Renal cortex interstitium (tissue), 15 donors: Measurements from ENCODE around the gene DEFB115. TPM values are rescaled to one million over a fixed set of nuclear protein-coding genes. Genes with fewer than 3 reads are reported as not detected.
"Not testable (repeated sequence)": the region's sequence is repeated elsewhere in the genome, so short reads cannot be mapped to it uniquely, and the experiment has no call there.

Experiments used
- DNase-seq, 11 donors: peaks; one replicate each; pipeline ENCODE4 v3.0.0-alpha.2; 2013; ENCODE audit warnings: low read depth in 9 of 11, low spot score in 4 of 11; ENCODE audit errors: extremely low read depth in 1 of 11
- long read RNA-seq, 16 experiments: transcript quantifications; one replicate each; lab custom pipeline, GENCODE V29; 2026
- polyA plus RNA-seq, 3 donors: library from polyadenylated mRNA; unstranded; fragments of 120-200 nt; gene quantifications; one replicate each; pipeline ENCODE4 v1.2.1, GENCODE V29; 2013; ENCODE audit not compliant: insufficient read length in 3 of 3

The DEFB115 gene, protein sequence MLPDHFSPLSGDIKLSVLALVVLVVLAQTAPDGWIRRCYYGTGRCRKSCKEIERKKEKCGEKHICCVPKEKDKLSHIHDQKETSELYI
- not detected for polyA plus RNA-seq
- long read RNA-seq, donor 1: 0 reads
- long read RNA-seq, donor 2: 0 reads
- long read RNA-seq, donor 3: 0 reads
- long read RNA-seq, donor 4: 0 reads
- long read RNA-seq, donor 5: 0 reads
- long read RNA-seq, donor 6: 0 reads
- long read RNA-seq, donor 7: 0 reads
- long read RNA-seq, donor 8: 0 reads
- long read RNA-seq, donor 9: 0 reads
- long read RNA-seq, donor 10: 0 reads
- long read RNA-seq, donor 11: 0 reads
- long read RNA-seq, donor 12: 0 reads
- long read RNA-seq, donor 13: 0 reads
- long read RNA-seq, donor 14: 0 reads
- long read RNA-seq, donor 15: 0 reads
- long read RNA-seq, donor 16: 0 reads

DNA sequence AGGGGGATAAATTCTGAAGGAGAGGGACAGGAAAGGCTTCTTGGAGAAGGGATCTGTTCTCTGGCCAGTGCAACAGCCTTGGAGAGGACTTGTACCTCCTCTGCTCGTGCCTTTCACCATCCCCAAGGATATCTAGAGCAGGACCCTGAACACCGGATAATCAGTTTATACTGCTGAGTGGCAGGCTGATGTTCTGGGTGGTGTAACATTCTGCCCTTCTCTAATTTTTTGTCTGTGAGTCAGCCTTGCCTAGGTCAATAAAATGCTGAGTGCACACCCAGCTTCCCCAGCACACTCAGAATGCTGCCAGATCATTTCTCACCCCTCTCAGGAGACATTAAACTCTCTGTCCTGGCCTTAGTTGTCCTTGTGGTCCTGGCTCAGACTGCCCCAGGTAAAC lies at the start of gene DEFB115:
Gene DEFB115, plus strand, starts transcription at position 301 of the 400 bp plus-strand sequence. Its CDS starts 0 bp downstream, at position 301.
- no peak for DNase-seq

DNA sequence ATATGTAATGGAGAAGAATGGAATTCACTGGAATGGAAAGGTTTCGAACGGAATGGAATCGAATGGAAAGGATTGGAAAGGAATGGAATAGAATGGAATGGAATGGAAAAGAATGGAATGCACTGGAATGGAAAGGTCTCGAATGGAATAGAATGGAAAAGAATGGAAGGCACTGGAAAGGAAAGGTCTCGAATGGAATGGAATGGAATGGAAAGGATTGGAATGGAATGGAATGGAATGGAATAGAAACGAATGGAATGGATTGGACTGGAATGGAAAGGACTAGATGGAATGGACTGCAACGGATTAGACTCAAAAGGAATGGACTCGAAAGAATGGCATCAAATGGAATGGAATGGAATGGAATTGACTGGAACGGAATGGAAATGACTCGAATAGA lies 20.5 kb upstream of the DEFB115 start:
- no peak for DNase-seq

DNA sequence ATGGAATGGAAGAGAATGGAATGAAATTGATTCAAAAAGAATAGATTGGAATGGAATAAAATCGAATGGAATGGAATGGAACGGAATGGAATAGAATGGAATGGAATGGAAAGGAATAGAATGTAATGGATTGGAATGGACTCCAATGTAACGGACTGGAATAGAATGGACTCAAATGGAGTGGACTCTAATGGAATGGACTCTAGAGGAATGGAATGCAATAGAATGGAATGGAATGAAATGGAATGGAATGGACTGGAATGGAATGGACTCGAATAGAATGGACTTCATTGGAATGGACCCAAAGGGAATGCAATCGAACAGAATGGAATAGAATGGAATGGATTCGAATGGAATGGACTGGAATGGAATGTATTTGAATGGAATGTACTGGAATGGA lies 19.7 kb upstream of the DEFB115 start:
- DNase-seq: no peak

DNA sequence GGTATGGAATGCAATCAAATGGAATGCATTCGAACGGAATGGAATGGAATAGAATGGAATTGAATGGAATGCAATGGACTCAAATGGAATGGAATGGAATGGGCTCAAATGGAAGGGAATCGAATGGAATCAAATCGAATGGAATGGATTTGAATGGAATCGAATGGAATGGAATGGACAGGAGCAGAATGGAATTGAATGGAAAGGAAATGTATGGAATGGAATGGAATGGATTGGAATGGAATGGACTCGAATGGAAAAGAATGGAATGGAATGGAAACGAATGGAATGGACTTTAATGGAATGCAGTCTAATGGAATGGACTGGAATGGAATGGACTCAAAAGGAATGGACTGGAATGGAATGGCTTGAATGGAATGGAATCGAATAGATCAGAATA lies 18.3 kb upstream of the DEFB115 start:
- DNase-seq: no peak

DNA sequence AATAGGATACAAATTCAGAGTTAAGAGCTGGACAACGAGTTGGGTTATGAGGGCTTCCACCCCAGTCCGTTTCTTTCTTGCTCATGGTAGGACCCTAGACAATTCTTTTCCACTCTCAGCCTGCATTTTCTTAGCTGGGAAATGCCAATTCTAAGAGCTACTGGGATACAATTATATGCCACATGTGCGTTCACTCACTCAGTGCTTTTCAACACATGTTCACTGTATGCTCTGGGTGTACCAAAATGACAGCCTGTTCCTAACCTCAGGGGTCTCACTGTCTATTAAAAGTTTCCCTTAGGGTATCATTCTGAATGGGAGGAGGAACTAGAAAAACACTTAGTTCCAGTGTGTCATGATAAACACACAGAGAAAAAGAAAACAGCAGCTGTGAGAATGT lies 505 bp upstream of the DEFB115 start:
- no peak for DNase-seq

DNA sequence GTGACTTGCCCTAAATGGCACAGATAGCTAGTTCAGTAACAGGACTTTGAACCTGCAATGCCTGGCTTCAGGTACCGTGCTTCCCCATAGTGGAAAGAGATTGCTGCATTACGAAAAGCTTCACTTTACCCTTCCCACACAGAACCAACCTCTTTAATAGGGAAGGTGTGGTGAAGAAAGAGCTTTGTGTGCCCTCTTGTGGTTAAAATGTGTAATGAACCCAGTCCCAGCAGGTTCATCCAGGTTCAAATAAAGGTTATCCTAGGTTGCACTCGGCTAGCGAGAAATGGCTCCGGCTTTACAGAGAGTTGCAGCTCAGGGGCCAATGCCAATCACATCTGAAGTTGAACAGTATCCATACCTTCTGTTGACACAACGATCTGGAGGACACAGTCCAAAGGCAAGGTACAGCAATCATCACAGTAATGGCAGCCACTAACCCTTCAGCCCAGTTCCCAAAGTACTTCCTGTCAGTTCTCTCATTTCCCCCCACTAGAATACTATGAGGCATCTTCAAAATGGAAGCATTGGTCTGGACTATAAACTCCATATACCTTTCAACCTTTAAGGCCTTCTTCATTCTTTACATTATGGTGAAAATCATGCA lies 3.0 kb downstream of the DEFB115 start:
- no peak for DNase-seq

DNA sequence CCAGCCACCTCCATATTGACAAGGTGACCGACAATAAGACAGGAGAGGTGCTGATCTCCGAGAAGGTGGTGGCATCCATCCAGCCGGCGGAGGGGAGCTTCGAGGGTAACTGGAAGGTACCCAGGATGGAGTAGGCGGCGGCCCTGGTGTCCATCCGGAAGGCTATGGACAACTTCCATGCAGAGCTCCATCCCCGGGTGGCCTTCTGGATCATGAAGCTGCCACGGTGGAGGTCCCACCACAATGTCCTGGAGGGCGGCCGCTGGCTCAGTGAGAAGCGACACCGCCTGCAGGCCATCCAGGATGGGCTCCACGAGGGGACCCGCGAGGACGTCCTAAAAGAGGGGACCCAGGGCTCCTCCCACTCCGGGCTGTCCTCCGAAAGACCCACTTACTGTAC lies 17.0 kb downstream of the DEFB115 start:
- DNase-seq: no peak

DNA sequence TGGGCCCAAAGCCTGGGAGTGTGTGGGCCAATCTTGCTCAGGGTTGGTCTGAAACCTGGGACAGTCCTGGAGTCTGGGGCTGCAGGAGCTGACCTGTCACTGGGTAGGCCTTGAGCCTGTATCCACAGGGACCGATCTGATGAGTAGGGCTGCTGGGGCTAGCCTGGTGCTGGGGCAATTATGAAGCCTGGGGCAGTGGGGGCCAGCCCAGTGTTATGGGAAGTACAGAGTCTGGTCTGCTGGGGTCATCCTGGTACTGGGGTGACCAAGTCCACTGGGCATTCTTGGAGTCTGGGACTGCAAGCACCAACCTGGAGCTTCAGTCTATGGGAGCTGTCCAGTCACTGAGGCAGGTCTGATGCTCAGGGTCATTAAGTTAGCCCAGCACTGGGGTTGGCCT lies 20.7 kb downstream of the DEFB115 start:
- DNase-seq: no peak

DNA sequence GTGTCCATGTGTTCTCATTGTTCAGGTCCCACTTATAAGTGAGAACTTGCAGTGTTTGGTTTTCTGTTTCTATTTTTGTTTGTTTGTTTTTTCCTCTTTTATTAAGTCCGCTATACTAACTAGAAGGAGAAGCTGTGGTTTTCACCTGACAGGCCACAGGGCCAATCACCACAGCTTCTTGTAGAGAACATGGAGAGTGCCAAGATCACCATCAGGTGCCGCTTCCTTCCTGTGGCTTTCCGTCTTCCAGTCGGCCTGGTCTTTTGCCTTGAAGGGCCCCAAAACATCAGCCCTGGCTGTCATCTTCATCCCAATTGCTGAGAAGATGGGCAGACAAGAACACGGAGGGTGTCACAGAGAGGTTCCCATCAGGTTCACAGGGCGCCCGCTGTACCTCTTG lies 27.5 kb downstream of the DEFB115 start:
- not testable (repeated sequence) for DNase-seq

DNA sequence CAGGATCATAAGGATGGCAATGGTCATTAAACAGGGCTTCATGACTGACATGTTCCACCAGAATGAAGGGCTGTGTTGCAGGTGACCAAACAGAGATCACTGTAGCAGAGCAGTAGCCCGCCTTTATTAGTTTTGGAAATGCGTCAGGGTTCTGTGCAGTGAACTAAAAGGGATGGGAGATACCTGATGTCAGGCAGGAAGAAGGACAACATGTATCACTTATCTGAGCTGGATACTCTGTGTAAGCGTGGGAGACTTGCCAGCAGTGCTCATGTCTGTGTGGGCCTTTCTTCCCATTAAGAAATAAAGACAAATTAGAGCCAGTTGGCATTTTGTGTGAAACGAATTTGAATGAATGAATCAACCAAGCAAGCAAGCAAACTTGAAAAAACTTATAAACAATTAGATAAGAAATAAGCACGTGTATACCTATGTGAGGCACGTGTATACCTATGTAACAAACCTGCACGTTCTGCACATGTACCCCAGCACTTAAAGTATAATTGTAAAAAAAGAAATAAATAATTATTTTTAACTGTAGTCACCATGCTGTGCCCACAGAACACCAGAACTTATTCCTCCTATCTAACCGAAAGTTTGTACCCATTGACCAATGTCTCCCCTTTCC lies 51.2 kb downstream of the DEFB115 start, which contains the start of gene DEFB116:
Gene DEFB116, minus strand, starts transcription at position 51 of the 628 bp plus-strand sequence. Its CDS starts 0 bp downstream, at position 51.
- no peak for DNase-seq

Other genes with a start within 250 kb of the DEFB115 start
- gene DEFB116, start 50.9 kb downstream of the DEFB115 start, polyA plus RNA-seq: not detected
- not detected for gene DEFB118, start 110.9 kb downstream of the DEFB115 start, polyA plus RNA-seq
- not detected for gene DEFB119, start 132.9 kb downstream of the DEFB115 start, polyA plus RNA-seq
- gene DEFB121, start 148.6 kb downstream of the DEFB115 start, polyA plus RNA-seq: not detected
- gene DEFB123, start 183.0 kb downstream of the DEFB115 start, polyA plus RNA-seq: not detected
- gene DEFB124, start 217.5 kb downstream of the DEFB115 start, polyA plus RNA-seq: under 1 TPM in 1 of 3 donors, not detected in 2; 0.36 TPM
- gene REM1, start 217.6 kb downstream of the DEFB115 start, polyA plus RNA-seq: under 1 TPM; 0.11 to 0.91 (median 0.34) TPM